Neuron (in vitro differentiated cells): ENCODE measurements around the gene KRTAP5-4.

ENCODE experiments used
- H2AFZ ChIP-seq: one replicate; pipeline ENCODE4 v1.6.1; 2013; ENCODE audit warnings: low read depth, mild to moderate bottlenecking, inconsistent platforms, low read length, moderate library complexity
- H3K27me3 ChIP-seq: one replicate; pipeline ENCODE4 v1.6.1; 2013; ENCODE audit warnings: low read length; ENCODE audit not compliant: insufficient read depth
- H3K36me3 ChIP-seq: one replicate; pipeline ENCODE4 v1.6.1; 2013; ENCODE audit warnings: low read length; ENCODE audit not compliant: insufficient read depth
- H3K4me1 ChIP-seq: one replicate; pipeline ENCODE4 v1.6.1; 2013; ENCODE audit warnings: low read length; ENCODE audit not compliant: insufficient read depth
- H3K4me3 ChIP-seq: 2 replicates; pipeline ENCODE4 v1.5.1; 2013; ENCODE audit warnings: mild to moderate bottlenecking, low read length, moderate library complexity
- H3K9me3 ChIP-seq: one replicate; pipeline ENCODE4 v1.6.1; 2013; ENCODE audit warnings: low read length

The KRTAP5-4 gene

DNA sequence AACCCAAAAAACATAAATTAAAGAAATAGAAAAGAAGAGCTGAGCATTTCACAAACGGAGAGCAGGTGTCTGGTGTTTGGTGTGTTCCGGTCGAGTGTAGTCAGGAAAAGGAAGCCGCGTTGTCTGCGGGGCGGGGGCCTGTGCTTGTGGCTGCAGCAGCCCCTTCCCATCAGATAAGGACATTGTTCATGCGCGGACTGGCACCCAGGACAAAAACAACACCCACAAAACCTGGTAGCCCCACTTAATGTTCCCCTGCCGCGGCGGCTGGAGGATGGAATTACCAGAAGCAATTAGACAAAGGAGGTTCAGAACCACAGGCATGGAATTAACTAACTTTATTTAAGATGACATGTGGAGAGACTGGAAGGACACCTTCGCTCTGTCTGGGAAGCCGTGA lies 37.6 kb upstream of the KRTAP5-4 start:
- H3K4me1 ChIP-seq, result no peaks in the 10 kb centered on the region
- H3K27me3 ChIP-seq, result peaks cover 24% of the 10 kb centered on the region
- H3K9me3 ChIP-seq, result no peaks in the 10 kb centered on the region
- H2AFZ ChIP-seq, result no peak overlapping the region
- H3K4me3 ChIP-seq, result no peak overlapping the region
- no peaks in the 10 kb centered on the region for H3K36me3 ChIP-seq

- no peak overlapping the region for H2AFZ ChIP-seq
- H3K4me1 ChIP-seq, result no peaks in the 10 kb centered on the region
- peaks cover 27% of the 10 kb centered on the region for H3K27me3 ChIP-seq
- H3K4me3 ChIP-seq, result no peak overlapping the region
- H3K36me3 ChIP-seq, result no peaks in the 10 kb centered on the region
- no peaks in the 10 kb centered on the region for H3K9me3 ChIP-seq
These were observed 34.7 kb upstream of the KRTAP5-4 start for GRCh38 chr11:1656670-1657069.

DNA sequence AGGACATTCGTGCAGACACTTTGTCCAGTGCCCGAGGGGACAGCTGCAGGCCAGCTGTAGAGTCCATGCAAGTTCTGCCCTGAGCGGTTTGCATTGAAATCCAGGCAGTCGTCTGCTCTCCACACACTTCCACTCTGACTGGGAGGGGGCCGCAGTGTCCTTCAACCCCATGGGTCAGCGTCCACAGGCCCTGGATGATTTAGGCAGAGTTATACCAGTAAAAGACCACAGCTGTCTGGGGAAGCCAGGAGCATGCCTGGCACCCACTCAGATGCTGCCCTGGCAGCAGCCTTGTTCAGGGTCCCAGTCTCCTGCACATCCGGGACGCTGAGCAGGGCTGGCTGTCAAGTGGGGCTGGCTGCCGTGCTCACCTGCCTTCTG lies 34.1 kb upstream of the KRTAP5-4 start:
- H3K4me3 ChIP-seq, result no peak overlapping the region
- no peak overlapping the region for H2AFZ ChIP-seq
- no peaks in the 10 kb centered on the region for H3K36me3 ChIP-seq
- H3K9me3 ChIP-seq, result no peaks in the 10 kb centered on the region
- H3K4me1 ChIP-seq, result no peaks in the 10 kb centered on the region
- H3K27me3 ChIP-seq, result peaks cover 27% of the 10 kb centered on the region

GRCh38 chr11:1655168-1656060 lies 33.5 kb upstream of the KRTAP5-4 start:
- Histone ChIP-seq H3K4me1 (no peaks in the 10 kb centered on the region), H3K9me3 (no peaks in the 10 kb centered on the region), H2AFZ (no peak overlapping the region), H3K36me3 (no peaks in the 10 kb centered on the region), H3K4me3 (no peak overlapping the region), H3K27me3 (peaks cover 28% of the 10 kb centered on the region)

DNA sequence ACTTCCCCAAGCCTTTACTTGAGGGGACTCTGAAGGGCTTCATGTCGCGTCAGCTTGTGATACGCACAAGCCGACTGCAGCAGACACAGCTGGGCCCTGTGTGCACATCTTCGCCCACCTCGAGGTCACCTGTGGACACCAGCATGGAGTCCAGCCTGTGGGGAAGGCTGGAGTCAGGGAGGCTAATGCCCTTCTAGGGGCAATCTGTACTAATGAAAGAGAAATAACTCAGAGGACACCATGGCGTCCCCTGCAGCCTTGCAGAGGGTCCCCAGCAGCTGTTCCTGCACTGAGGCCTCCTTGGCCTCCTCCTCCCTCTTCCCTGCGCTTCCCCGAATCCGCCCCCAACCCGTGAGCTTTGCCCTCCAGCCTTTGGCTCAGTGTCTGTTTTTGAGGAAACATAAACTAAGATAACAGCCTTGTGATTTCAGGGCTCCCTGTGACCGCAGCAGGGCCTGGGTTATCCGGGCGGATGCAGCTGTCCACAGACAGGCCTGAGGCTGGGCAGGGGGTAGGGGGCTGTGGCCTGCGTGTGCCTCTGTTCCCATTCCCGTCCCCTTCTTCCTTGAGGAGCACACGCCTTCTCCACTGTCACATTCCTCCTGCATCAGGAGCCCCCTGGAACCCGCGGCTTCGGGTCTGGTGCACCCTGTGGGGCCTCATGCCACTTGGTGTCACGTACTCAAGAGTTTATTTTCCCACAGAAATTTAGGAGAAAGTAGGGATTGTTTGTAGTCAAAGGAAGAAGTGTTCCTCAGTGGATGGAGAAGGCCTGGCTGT lies 32.6 kb upstream of the KRTAP5-4 start:
- Histone ChIP-seq H3K9me3 (no peaks in the 10 kb centered on the region), H2AFZ (no peak overlapping the region), H3K36me3 (no peaks in the 10 kb centered on the region), H3K4me1 (no peaks in the 10 kb centered on the region), H3K4me3 (no peak overlapping the region), H3K27me3 (peaks cover 19% of the 10 kb centered on the region)

DNA sequence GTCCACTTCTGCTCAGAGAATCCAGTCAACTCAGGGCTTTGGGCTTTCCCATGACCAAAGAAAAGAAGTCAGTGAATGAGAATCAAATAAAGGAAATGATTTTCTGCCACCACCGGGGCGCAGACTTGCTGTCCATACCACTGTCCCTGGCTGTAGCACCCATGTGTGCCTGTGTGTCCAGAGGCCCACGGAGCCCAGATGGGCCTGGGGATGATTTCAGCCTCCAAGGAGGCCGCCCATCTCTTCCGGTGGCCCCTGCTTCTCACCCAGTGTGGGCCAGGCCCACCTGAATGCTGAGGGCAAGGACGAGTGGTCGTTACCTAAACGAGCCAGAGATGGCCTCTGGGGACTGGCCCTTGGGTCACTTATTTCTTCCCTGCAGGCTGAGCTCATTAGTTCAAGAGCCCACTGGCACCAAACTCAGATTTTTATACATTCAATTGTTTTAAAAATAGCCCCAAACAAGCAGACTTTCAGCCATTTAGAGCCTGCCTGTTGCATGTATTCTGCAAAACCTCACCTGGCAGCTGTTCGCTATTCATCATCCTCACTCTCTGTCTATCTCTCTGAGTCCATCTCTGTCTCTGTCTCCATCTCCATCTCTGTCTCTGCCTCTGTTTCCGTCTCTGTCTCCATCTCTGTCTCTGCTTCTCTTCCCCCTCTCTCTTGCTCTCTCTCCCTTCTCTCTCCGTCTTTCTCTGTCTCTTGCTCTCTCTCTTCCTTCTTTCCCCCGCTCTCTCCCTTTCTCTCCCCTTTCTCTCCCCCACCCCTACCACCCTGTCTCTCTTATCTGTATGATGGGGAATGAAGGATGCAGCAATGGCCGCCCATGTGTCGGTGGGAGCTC lies 31.8 kb upstream of the KRTAP5-4 start:
- no peak overlapping the region for H2AFZ ChIP-seq
- H3K4me3 ChIP-seq, result no peak overlapping the region
- peaks cover 16% of the 10 kb centered on the region for H3K27me3 ChIP-seq
- H3K4me1 ChIP-seq, result no peaks in the 10 kb centered on the region
- no peaks in the 10 kb centered on the region for H3K36me3 ChIP-seq
- H3K9me3 ChIP-seq, result no peaks in the 10 kb centered on the region

DNA sequence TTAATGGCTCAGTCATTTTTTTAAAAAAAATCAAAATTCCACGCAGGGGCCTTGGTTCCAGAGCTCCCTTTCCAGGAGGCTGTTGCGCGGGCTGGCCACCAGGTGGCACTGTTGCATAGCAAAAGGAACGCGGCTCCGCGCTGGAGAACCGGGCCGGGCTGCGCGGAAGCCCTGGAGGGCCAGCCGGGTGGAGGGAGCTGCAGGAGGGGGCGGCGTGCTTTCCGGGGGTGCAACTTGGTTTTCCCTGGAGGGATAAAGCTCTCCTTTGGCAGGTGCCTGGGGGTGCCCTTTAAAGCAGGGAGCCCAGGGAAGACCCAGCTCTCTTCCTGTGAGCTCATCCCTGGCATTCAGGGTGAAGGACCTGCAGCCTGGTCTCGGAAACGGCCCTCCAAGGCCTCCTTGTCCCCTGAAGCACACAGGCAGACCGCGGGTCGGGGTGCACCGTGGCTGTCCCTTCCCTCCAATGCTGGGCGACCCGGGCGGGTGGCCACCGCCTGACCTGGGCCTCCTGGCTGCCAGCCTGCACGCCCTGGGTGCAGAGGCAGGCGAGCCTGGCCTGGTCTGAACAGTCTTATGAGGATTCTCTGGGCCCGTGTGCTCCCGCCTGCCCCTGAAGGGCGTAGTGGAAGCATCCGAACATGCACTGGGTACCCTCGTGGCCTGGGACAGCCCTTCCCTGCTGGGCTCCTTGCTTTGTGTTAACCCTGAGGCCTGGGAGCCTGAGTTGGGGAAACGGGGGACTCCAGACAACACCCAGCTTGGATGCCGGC lies 31.0 kb upstream of the KRTAP5-4 start:
- Histone ChIP-seq H3K9me3 (no peaks in the 10 kb centered on the region), H3K4me1 (peaks cover 2% of the 10 kb centered on the region), H3K4me3 (no peak overlapping the region), H2AFZ (no peak overlapping the region), H3K27me3 (peaks cover 16% of the 10 kb centered on the region), H3K36me3 (no peaks in the 10 kb centered on the region)

DNA sequence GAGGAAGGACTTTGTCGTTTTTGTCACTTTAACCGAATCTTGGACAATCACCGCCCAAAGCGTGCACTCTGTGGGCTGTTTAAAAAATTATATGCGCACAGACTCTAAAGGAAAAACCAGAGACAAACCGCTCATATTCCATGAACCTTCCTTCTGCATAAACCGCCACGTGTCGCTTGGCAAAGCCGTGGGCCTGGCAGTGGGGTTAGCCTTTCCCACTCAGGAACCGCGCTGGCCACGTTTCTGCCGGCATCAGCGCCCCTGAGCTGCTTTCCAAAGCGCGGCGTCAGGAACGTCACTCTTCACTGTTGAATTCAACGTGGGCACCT lies 30.5 kb upstream of the KRTAP5-4 start:
- H3K9me3 ChIP-seq, result no peaks in the 10 kb centered on the region
- peaks cover 16% of the 10 kb centered on the region for H3K27me3 ChIP-seq
- H3K4me3 ChIP-seq, result no peak overlapping the region
- no peaks in the 10 kb centered on the region for H3K36me3 ChIP-seq
- no peak overlapping the region for H2AFZ ChIP-seq
- peaks cover 2% of the 10 kb centered on the region for H3K4me1 ChIP-seq

DNA sequence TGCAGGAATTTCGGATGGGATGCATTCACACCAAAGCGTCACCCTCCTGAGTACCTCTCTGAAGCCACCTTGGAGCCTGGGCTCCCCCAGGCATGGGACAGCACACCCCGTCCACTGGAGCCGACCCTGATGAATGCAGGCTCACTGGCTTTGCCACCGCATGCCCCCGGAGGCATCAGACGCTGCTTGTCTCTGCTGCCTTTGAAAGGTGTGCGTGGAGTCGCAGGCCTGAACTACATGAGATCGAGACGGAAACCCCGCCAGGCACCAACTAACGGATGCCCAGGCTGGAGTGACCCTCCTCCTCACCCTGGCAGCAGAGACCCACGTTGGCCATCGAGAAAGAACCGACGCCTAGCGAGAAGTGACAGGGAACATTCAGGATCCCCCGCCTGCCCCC lies 30.1 kb upstream of the KRTAP5-4 start:
- Histone ChIP-seq H3K4me1 (peaks cover 2% of the 10 kb centered on the region), H2AFZ (no peak overlapping the region), H3K9me3 (no peaks in the 10 kb centered on the region), H3K36me3 (no peaks in the 10 kb centered on the region), H3K27me3 (peaks cover 16% of the 10 kb centered on the region), H3K4me3 (no peak overlapping the region)

GRCh38 chr11:1651411-1651980 lies 29.6 kb upstream of the KRTAP5-4 start:
- no peak overlapping the region for H3K4me3 ChIP-seq
- H3K27me3 ChIP-seq, result peaks cover 16% of the 10 kb centered on the region
- H2AFZ ChIP-seq, result no peak overlapping the region
- H3K4me1 ChIP-seq, result peaks cover 2% of the 10 kb centered on the region
- H3K36me3 ChIP-seq, result no peaks in the 10 kb centered on the region
- H3K9me3 ChIP-seq, result no peaks in the 10 kb centered on the region

GRCh38 chr11:1650918-1651262 lies 29.0 kb upstream of the KRTAP5-4 start:
- Histone ChIP-seq H3K4me1 (peaks cover 2% of the 10 kb centered on the region), H3K9me3 (no peaks in the 10 kb centered on the region), H2AFZ (no peak overlapping the region), H3K4me3 (no peak overlapping the region), H3K27me3 (peaks cover 13% of the 10 kb centered on the region), H3K36me3 (no peaks in the 10 kb centered on the region)
